IgD-negative memory B cell (primary cell): ENCODE measurements around the gene F10. TPM values are rescaled to one million over a fixed set of nuclear protein-coding genes. Genes with fewer than 3 reads are reported as not detected.
"Not testable (repeated sequence)": the region's sequence is repeated elsewhere in the genome, so short reads cannot be mapped to it uniquely, and the experiment has no call there.

ENCODE experiments used
- H3K27ac Mint-ChIP-seq, 3 donors: one replicate each; pipeline ENCODE4 v1.8.0; 2020 to 2022; ENCODE audit warnings: mild to moderate bottlenecking in 3 of 3, mixed read lengths in 3 of 3, moderate library complexity in 1 of 3
- H3K27me3 Mint-ChIP-seq: one replicate; pipeline ENCODE4 v1.8.0; 2021; ENCODE audit warnings: mixed read lengths
- H3K36me3 Mint-ChIP-seq: one replicate; pipeline ENCODE4 v1.8.0; 2020; ENCODE audit warnings: mild to moderate bottlenecking, mixed read lengths
- H3K4me1 Mint-ChIP-seq, 3 donors: one replicate each; pipeline ENCODE4 v1.8.0; 2020 to 2022; ENCODE audit warnings: mixed read lengths in 3 of 3, mild to moderate bottlenecking in 1 of 3
- H3K4me3 Mint-ChIP-seq, 4 donors: one replicate each; pipeline ENCODE4 v1.8.0; 2020 to 2022; ENCODE audit warnings: mild to moderate bottlenecking in 4 of 4, mixed read lengths in 4 of 4, moderate library complexity in 3 of 4
- H3K9me3 Mint-ChIP-seq, 3 donors: one replicate each; pipeline ENCODE4 v1.8.0; 2020 to 2021; ENCODE audit warnings: mixed read lengths in 3 of 3, mild to moderate bottlenecking in 1 of 3
- polyA plus RNA-seq: library from polyadenylated mRNA; unstranded; fragments of 300-500 nt; fragmentation: Illumina TruSeq; gene quantifications from one replicate; pipeline ENCODE4 v1.2.3, GENCODE V29; 2021

The F10 gene
- polyA plus RNA-seq, 1 donor from 2014 or later = not detected

DNA sequence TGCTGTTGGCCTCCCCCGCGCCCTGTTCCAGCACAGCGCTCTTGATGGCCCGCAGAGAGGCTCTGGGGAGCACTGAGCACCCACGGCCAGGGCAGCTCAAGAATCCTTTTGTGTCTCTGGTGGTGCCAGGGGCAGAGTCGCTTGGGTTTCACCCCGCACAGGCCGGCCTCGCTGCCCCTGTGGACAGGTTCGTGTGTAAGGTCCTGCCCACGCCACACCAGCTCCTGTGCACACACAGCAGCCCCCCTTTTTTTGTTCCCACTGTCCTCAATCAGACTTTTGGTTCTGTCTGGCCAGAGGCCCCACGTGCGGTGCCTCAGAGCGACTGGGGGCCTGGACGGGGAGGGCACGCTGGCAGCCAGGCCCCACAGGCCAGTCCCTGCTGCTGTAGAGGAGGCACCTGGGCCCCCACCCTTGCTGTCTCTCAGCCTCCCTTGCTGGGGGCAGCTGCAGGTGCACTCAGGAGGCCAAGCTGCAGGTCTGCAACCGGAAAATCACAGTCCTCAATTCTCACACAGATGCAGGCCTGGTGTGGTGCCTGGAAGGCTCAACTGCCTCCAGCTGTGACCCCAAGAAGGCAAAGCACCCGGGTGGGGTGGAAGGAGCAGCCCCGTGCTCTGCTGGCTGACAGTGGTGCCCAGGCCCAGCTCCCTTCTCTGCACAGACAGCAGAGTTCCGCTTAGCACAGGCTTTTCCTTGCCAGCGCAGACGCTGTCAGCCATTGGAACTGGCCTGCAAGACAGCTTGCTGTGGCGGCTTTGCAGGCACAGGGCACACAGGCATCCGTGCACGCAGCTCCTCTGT is 29.6 kb upstream of the F10 start:
- H3K4me3 Mint-ChIP-seq = no peak overlapping the region
- H3K9me3 Mint-ChIP-seq = no peaks in the 10 kb centered on the region
- no peak overlapping the region for H3K27ac Mint-ChIP-seq

GRCh38 chr13:113093580-113094409 is 28.8 kb upstream of the F10 start:
- peak overlapping the region in 1 of 4 donors; percentile 39 for H3K4me3 Mint-ChIP-seq
- H3K27ac Mint-ChIP-seq = no peak overlapping the region
- no peaks in the 10 kb centered on the region for H3K36me3 Mint-ChIP-seq
- no peaks in the 10 kb centered on the region for H3K9me3 Mint-ChIP-seq
- H3K27me3 Mint-ChIP-seq = no peaks in the 10 kb centered on the region
- H3K4me1 Mint-ChIP-seq = no peaks in the 10 kb centered on the region

More for the DNA sequence above, 29.6 kb upstream of the F10 start:
- no peaks in the 10 kb centered on the region for H3K27me3 Mint-ChIP-seq
- no peaks in the 10 kb centered on the region for H3K4me1 Mint-ChIP-seq
- H3K36me3 Mint-ChIP-seq = no peaks in the 10 kb centered on the region

- no peaks in the 10 kb centered on the region for H3K36me3 Mint-ChIP-seq
- H3K9me3 Mint-ChIP-seq = no peaks in the 10 kb centered on the region
- no peaks in the 10 kb centered on the region for H3K27me3 Mint-ChIP-seq
- H3K4me3 Mint-ChIP-seq = no peak overlapping the region
- no peaks in the 10 kb centered on the region for H3K4me1 Mint-ChIP-seq
- H3K27ac Mint-ChIP-seq = no peak overlapping the region
Measured at GRCh38 chr13:113094410-113094800, 28.2 kb upstream of the F10 start.

DNA sequence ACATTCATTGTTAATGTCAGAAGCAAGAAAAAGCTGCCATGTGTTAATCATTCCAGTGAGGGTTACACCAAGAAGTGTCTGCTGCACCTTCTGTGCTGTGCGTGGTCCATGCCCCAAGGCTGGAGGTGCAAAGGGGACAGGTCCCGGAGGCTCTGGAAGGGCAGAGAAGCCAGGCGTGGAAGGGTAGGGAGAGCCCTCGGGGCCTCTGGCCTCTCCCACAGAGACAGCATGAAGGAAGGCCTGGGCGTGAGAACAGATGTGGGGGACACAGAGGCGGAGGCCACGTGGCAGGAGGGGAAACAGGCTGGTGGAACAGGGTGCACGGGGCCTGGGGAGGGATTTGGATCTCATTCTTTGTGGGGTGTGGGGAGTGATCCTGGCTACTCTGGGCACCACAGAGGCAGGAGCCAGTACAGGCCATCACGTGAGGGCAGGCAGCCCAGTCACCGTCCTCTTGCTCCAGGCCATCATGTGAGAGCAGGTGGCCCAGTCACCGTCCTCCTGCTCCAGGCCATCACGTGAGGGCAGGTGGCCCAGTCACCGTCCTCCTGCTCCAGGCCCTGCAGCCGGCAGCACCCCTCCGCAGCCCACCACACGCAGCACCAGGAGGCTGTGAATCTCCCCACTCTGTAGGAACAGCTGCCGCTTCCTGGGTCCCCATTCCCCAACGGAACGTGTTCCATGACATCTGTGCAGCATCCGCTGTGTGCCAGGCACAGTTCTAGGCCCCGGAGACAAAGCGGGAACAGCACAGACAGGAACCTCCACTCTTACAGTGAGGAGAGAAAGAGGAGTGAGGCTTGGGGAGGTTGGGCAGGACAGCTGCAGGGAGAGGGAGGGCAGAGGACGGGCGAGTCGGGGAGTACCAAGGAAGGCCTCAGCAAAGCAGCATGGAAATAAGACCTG is 27.2 kb upstream of the F10 start:
- Mint-ChIP-seq H3K27ac (no peak overlapping the region), H3K9me3 (no peaks in the 10 kb centered on the region), H3K4me1 (no peaks in the 10 kb centered on the region), H3K4me3 (peak overlapping the region in 1 of 4 donors; percentile 58), H3K36me3 (no peaks in the 10 kb centered on the region), H3K27me3 (no peaks in the 10 kb centered on the region)

DNA sequence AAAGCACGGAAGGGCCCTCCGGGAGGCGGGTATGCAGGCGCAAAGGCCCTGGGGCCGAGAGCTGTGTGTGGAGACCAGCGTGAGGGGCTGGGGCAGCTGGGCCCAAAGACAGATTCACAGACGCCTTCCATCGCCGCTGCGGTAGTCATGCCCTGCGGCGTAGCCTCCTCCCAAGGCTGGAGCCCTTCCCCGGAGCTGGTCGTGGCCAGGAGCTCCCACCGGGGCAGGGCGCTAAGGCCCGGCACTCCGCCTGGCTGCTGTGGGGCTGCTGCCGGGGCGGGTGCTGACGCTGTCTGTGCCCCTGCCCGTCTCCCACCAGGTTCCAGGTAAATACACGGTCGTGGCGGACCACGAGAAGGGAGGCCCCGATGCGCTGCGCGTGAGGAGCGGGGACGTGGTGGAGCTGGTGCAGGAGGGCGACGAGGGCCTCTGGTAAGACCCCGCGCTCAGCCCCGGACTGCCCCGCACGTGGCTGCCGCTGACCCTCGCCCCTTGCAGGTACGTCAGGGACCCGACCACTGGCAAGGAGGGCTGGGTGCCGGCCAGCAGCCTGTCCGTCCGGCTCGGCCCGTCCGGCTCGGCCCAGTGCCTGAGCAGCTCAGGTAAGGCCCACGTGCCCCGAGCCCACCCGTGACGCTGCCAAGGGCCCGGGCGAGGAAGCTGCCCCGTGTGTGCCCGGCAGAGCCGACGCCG is 26.4 kb upstream of the F10 start:
- no peak overlapping the region for H3K4me3 Mint-ChIP-seq
- no peaks in the 10 kb centered on the region for H3K9me3 Mint-ChIP-seq
- no peaks in the 10 kb centered on the region for H3K27me3 Mint-ChIP-seq
- no peaks in the 10 kb centered on the region for H3K4me1 Mint-ChIP-seq
- no peaks in the 10 kb centered on the region for H3K36me3 Mint-ChIP-seq
- H3K27ac Mint-ChIP-seq = no peak overlapping the region

DNA sequence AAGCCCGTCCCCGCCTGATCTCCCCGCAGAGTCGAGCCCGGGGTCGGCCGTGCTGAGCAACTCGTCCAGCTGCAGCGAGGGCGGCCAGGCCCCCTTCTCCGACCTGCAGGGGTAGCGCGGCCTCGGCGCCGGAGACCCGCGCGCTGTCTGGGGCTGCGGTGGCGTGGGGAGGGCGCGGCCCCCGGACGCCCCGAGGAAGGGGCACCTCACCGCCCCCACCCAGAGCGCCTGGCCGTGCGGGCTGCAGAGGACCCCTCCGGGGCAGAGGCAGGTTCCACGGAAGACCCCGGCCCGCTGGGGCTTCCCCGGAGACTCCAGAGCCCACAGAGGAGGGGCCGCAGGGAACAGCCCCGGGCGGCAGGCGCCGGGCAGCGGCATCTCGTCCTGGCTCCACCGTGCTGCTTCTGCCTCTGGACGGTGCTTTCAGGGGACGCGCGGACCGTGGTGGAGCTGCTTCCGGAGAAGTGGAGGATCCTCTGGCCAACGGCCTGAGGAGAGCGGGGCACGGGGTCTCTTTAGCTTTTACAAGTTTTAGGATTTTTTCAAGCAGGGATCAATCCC is 25.8 kb upstream of the F10 start:
- no peak overlapping the region for H3K27ac Mint-ChIP-seq
- H3K27me3 Mint-ChIP-seq = no peaks in the 10 kb centered on the region
- no peaks in the 10 kb centered on the region for H3K9me3 Mint-ChIP-seq
- no peaks in the 10 kb centered on the region for H3K4me1 Mint-ChIP-seq
- H3K36me3 Mint-ChIP-seq = no peaks in the 10 kb centered on the region
- no peak overlapping the region for H3K4me3 Mint-ChIP-seq

DNA sequence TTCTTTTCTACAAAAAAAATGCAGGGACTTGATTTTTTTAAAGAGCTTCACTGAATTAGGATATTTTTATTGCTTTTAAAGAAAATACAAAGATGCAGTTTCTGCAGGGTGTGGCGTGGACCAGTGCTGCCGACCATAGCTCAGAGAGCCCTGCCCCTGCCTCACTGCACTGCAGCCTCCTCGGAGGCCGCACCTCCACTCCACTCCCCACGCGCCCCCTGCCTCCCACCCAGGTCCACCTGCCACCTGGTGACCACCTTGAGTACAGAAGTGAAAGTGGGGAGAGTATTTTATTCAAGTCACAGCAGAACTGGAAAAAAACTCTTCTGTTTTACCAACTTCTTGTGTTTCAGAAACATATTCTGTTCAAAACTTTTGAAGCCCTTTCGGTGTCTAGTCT is 24.9 kb upstream of the F10 start:
- H3K36me3 Mint-ChIP-seq = no peaks in the 10 kb centered on the region
- H3K9me3 Mint-ChIP-seq = no peaks in the 10 kb centered on the region
- no peak overlapping the region for H3K4me3 Mint-ChIP-seq
- H3K27ac Mint-ChIP-seq = no peak overlapping the region
- no peaks in the 10 kb centered on the region for H3K27me3 Mint-ChIP-seq
- H3K4me1 Mint-ChIP-seq = no peaks in the 10 kb centered on the region

GRCh38 chr13:113098162-113098732 is 24.4 kb upstream of the F10 start:
- H3K27me3 Mint-ChIP-seq = no peaks in the 10 kb centered on the region
- no peaks in the 10 kb centered on the region for H3K36me3 Mint-ChIP-seq
- H3K4me3 Mint-ChIP-seq = no peak overlapping the region
- H3K4me1 Mint-ChIP-seq = no peaks in the 10 kb centered on the region
- H3K27ac Mint-ChIP-seq = no peak overlapping the region
- H3K9me3 Mint-ChIP-seq = no peaks in the 10 kb centered on the region

- no peaks in the 10 kb centered on the region for H3K36me3 Mint-ChIP-seq
- no peak overlapping the region for H3K27ac Mint-ChIP-seq
- H3K4me1 Mint-ChIP-seq = no peaks in the 10 kb centered on the region
- no peak overlapping the region for H3K4me3 Mint-ChIP-seq
- H3K9me3 Mint-ChIP-seq = no peaks in the 10 kb centered on the region
- peaks cover under 1% of the 10 kb centered on the region for H3K27me3 Mint-ChIP-seq
Measured at GRCh38 chr13:113099142-113099541, 23.5 kb upstream of the F10 start.

- H3K4me3 Mint-ChIP-seq, H3K27me3 Mint-ChIP-seq, H3K4me1 Mint-ChIP-seq, H3K27ac Mint-ChIP-seq, H3K36me3 Mint-ChIP-seq, H3K9me3 Mint-ChIP-seq: not testable (repeated sequence)
Measured at GRCh38 chr13:113102302-113102701, 20.3 kb upstream of the F10 start.

DNA sequence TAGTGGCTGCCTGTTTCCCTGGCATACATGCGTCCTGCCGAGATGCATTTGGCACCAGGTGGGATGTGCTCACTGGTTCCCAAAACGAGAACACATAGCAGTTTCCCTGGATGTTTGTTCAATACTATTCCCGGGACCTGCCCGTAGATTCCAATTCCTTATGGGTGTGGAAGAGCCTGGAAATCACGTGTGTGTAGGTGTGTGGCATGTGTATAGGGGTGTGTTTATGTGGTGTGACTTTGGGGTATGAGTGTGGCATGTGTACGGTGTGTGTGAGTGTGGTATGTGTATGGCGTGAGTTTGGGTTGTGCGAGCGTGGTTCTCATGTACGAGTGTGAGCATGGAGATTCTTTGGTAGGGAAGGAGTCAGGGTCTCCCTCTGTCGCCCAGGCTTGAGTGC is 19.9 kb upstream of the F10 start:
- no peaks in the 10 kb centered on the region for H3K9me3 Mint-ChIP-seq
- H3K27me3 Mint-ChIP-seq = peaks cover 8% of the 10 kb centered on the region
- H3K4me3 Mint-ChIP-seq = no peak overlapping the region
- H3K4me1 Mint-ChIP-seq = no peaks in the 10 kb centered on the region
- H3K27ac Mint-ChIP-seq = peak overlapping the region in 1 of 3 donors; percentile 12
- H3K36me3 Mint-ChIP-seq = no peaks in the 10 kb centered on the region

- Mint-ChIP-seq H3K4me1 (no peaks in the 10 kb centered on the region), H3K9me3 (no peaks in the 10 kb centered on the region), H3K27ac (no peak overlapping the region), H3K4me3 (no peak overlapping the region), H3K27me3 (peaks cover 8% of the 10 kb centered on the region), H3K36me3 (no peaks in the 10 kb centered on the region)
Measured at GRCh38 chr13:113103646-113104045, 19.0 kb upstream of the F10 start.

DNA sequence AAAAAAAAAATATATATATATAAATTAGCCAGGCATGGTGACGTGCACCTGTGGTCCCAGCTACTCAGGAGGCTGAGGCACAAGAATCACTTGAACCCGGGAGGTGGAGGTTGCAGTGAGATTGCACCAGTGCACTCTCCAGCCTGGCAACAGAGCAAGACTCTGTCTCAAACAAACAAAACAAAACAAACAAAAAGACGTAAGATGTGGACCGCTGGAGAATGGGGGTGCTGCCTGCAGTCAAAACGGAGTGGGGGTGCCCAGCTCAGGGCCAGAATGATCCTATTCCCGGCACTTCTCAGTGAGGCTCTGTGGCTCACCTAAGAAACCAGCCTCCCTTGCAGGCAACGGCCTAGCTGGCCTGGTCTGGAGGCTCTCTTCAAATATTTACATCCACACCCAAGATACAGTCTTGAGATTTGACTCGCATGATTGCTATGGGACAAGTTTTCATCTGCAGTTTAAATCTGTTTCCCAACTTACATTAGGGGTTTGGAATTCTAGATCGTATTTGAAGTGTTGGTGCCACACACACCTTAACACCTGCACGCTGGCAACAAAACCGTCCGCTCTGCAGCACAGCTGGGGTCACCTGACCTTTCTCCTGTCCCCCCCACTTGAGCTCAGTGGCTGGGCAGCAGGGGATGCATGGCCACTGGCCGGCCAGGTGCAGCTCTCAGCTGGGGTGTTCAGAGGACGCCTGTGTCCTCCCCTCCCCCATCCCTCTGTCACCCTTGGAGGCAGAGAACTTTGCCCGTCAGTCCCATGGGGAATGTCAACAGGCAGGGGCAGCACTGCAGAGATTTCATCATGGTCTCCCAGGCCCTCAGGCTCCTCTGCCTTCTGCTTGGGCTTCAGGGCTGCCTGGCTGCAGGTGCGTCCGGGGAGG is 17.3 kb upstream of the F10 start, which contains the start of gene F7:
TSS of gene F7 (plus strand) at position 760 of the 889 bp plus-strand sequence. CDS start at position 811, 51 bp downstream.
- H3K9me3 Mint-ChIP-seq = no peaks in the 10 kb centered on the region
- H3K27ac Mint-ChIP-seq = no peak within 1 kb of the TSS
- no peak within 1 kb of the TSS for H3K4me3 Mint-ChIP-seq
- no peaks in the 10 kb centered on the region for H3K4me1 Mint-ChIP-seq
- H3K27me3 Mint-ChIP-seq = peaks cover 11% of the 10 kb centered on the region
- H3K36me3 Mint-ChIP-seq = no peaks in the 10 kb centered on the region
